ENCODE measurements around the gene SLC26A6.
A peak's percentile ranks its signal among the peaks of the same experiment; 100 is the strongest.

Gene SLC26A6

DNA sequence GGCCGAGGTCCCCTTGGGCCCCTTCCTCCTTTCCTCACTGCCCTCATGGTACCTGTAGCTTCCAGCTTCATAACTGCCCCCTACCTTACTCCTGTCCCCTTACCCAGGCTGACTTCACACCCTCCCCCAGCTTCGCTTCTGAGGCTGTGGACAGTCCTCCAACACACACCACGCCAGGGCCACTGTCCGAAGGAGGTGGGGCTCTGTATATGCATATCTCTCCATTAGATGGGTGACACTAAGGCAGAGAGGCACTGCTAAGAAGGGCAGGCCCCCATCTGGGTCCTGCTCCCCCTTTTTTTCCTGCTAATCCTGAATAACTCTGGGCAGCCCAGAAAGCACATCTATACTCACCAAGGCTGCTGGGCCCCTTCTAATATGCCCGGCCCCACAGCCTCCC, 39.1 kb downstream of the SLC26A6 start:
- H3K27me3 ChIP-seq (ENCODE audit: control insufficient read depth, insufficient read depth, low read length), result no peaks in the 10 kb centered on the region
- H3K9me3 ChIP-seq (ENCODE audit: control insufficient read depth, low read length), result no peaks in the 10 kb centered on the region
- H3K27ac ChIP-seq, result no peak overlapping the region
- no peaks in the 10 kb centered on the region for H3K36me3 ChIP-seq (ENCODE audit: control insufficient read depth, insufficient read depth, low read length)
- no peak overlapping the region for H3K4me3 ChIP-seq (ENCODE audit: low read depth, low read length)
- H3K4me2 ChIP-seq (ENCODE audit: low read length), result no peak overlapping the region
- peaks cover 7% of the 10 kb centered on the region for H3K4me1 ChIP-seq
- no peak overlapping the region for H3K9ac ChIP-seq
- TF ChIP-seq CTCF (IDR thresholded peaks at IDR 0.05), result no peak
- H3K79me2 ChIP-seq, result no peaks in the 10 kb centered on the region
- H2AFZ ChIP-seq, result no peak overlapping the region

GRCh38 chr3:48595526-48596121, 39.6 kb downstream of the SLC26A6 start:
- Histone ChIP-seq H2AFZ (no peak overlapping the region), H3K9me3 (ENCODE audit: control insufficient read depth, low read length) (no peaks in the 10 kb centered on the region), H3K4me3 (ENCODE audit: low read depth, low read length) (no peak overlapping the region), H3K4me1 (peaks cover 7% of the 10 kb centered on the region), H3K27me3 (ENCODE audit: control insufficient read depth, insufficient read depth, low read length) (no peaks in the 10 kb centered on the region), H3K27ac (no peak overlapping the region), H3K79me2 (no peaks in the 10 kb centered on the region), H3K36me3 (ENCODE audit: control insufficient read depth, insufficient read depth, low read length) (no peaks in the 10 kb centered on the region), H3K9ac (no peak overlapping the region), H3K4me2 (ENCODE audit: low read length) (no peak overlapping the region)
- TF ChIP-seq CTCF (IDR thresholded peaks at IDR 0.05), result no peak

DNA sequence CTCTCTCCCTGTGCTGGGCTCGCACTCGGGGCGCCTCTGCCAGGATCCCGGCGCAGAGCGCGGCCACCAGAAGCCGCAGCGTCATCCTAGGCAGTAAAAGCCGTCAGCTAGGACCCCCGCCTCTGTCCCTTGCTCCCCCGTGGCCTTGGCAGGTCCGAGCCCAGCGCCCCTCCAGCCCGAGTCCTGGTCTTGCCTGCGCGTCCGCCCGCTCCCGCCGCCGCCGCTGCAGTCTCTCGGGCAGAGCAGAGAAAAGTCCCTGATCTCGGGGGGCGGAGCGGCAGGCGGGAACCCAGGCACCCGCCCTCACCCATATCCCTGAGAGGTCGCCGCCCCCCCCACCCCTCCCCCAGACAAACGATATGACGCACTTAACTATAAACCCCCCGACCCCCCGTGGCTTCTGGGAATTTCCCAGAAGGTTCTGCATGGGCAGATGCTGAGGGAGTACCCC, 40.2 kb downstream of the SLC26A6 start, which contains the start of gene COL7A1:
COL7A1 (minus strand) TSS at position 255 of the 451 bp plus-strand sequence; CDS start at position 85, 170 bp downstream.
- Histone ChIP-seq H3K27me3 (ENCODE audit: control insufficient read depth, insufficient read depth, low read length) (no peaks in the 10 kb centered on the region), H3K9ac (no peak within 1 kb of the TSS), H3K27ac (no peak within 1 kb of the TSS), H3K36me3 (ENCODE audit: control insufficient read depth, insufficient read depth, low read length) (no peaks in the 10 kb centered on the region), H3K79me2 (no peaks in the 10 kb centered on the region), H3K4me1 (peaks cover 7% of the 10 kb centered on the region), H3K4me2 (ENCODE audit: low read length) (no peak within 1 kb of the TSS), H2AFZ (peak within 1 kb of the TSS; percentile 53), H3K4me3 (ENCODE audit: low read depth, low read length) (no peak within 1 kb of the TSS), H3K9me3 (ENCODE audit: control insufficient read depth, low read length) (no peaks in the 10 kb centered on the region)
- no peak for TF ChIP-seq CTCF (IDR thresholded peaks at IDR 0.05)

GRCh38 chr3:48594417-48595049, 40.7 kb downstream of the SLC26A6 start:
- no peak for TF ChIP-seq CTCF (IDR thresholded peaks at IDR 0.05)
- Histone ChIP-seq H3K79me2 (no peaks in the 10 kb centered on the region), H2AFZ (peak overlapping the region; percentile 53), H3K27ac (no peak overlapping the region), H3K4me2 (ENCODE audit: low read length) (no peak overlapping the region), H3K4me3 (ENCODE audit: low read depth, low read length) (no peak overlapping the region), H3K4me1 (peaks cover 7% of the 10 kb centered on the region), H3K27me3 (ENCODE audit: control insufficient read depth, insufficient read depth, low read length) (no peaks in the 10 kb centered on the region), H3K36me3 (ENCODE audit: control insufficient read depth, insufficient read depth, low read length) (no peaks in the 10 kb centered on the region), H3K9me3 (ENCODE audit: control insufficient read depth, low read length) (no peaks in the 10 kb centered on the region), H3K9ac (no peak overlapping the region)

DNA sequence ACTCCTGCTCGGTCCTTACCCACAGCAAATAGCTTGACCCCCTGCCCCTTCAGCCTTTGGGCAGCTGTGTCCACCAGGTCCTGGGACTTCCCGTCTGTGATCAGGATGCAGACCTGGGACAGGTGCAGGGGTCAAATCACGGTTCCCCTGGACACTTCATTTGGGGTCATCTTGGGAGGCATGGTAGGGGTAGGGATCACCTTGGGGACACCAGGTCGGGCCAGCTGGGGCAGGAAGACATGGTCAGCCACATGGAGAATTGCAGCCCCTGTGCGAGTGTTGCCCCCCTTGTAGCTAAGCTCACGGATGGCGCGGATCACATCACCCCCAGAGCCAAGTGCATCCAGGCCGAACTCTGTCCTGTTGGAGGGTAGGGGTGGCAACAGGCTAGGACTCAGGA, 41.9 kb downstream of the SLC26A6 start:
- TF ChIP-seq CTCF (IDR thresholded peaks at IDR 0.05), result no peak
- Histone ChIP-seq H3K79me2 (no peaks in the 10 kb centered on the region), H3K9me3 (ENCODE audit: control insufficient read depth, low read length) (no peaks in the 10 kb centered on the region), H3K27me3 (ENCODE audit: control insufficient read depth, insufficient read depth, low read length) (no peaks in the 10 kb centered on the region), H3K9ac (no peak overlapping the region), H3K27ac (no peak overlapping the region), H3K4me3 (ENCODE audit: low read depth, low read length) (no peak overlapping the region), H2AFZ (no peak overlapping the region), H3K36me3 (ENCODE audit: control insufficient read depth, insufficient read depth, low read length) (no peaks in the 10 kb centered on the region), H3K4me2 (ENCODE audit: low read length) (no peak overlapping the region), H3K4me1 (peaks cover 7% of the 10 kb centered on the region)

All from parathyroid adenoma (tissue), 2 donors.